H1 (cell line): ENCODE measurements around the gene MYPOP. TPM values are rescaled to one million over a fixed set of nuclear protein-coding genes. Genes with fewer than 3 reads are reported as not detected.

ENCODE experiments used
- CTCF ChIA-PET: fragments of 300-600 bp; sonication (Branson Sonifier 250); formaldehyde crosslinking; loops from one replicate; lab custom pipeline; 2021; ENCODE audit not compliant: partially characterized antibody; lab: Charles Lee
- POLR2A ChIA-PET: fragments of 300-600 bp; sonication (Branson Sonifier 250); formaldehyde crosslinking; loops from one replicate; lab custom pipeline; 2021; ENCODE audit warnings: inconsistent platforms; ENCODE audit not compliant: partially characterized antibody; lab: Charles Lee
- DNase-seq, 2 experiments: peaks; one replicate each; pipeline versions ENCODE4 v3.0.0 to v3.0.0-alpha.2; 2010 to 2022; ENCODE audit warnings: low spot score in 2 of 2, low read depth in 1 of 2, mixed read lengths in 1 of 2
- FAIRE-seq: peaks from 2 replicates; lab custom pipeline; 2011; peaks lifted over from hg19 to GRCh38; lab: Jason Lieb, UNC
- H2AFZ ChIP-seq: 2 replicates; pipeline ENCODE4 v1.8.1; 2012; ENCODE audit warnings: low read length, inconsistent platforms
- H2AK5ac ChIP-seq: 2 replicates; pipeline ENCODE4 v1.6.1; 2013; ENCODE audit warnings: low read depth, low read length
- H2BK120ac ChIP-seq: replicated peaks from 2 replicates; pipeline ENCODE3; 2013; ENCODE audit warnings: low read depth, low read length, inconsistent platforms
- H2BK12ac ChIP-seq: 2 replicates; pipeline ENCODE4 v1.6.1; 2013; ENCODE audit warnings: low read depth, low read length
- H2BK15ac ChIP-seq: 2 replicates; pipeline ENCODE4 v1.6.1; 2013; ENCODE audit warnings: low read length
- H2BK20ac ChIP-seq: 2 replicates; pipeline ENCODE4 v1.6.1; 2013; ENCODE audit warnings: low read length
- H2BK5ac ChIP-seq: 2 replicates; pipeline ENCODE4 v1.6.1; 2013; ENCODE audit warnings: low read depth, low read length
- H3K14ac ChIP-seq: 2 replicates; pipeline ENCODE4 v1.6.1; 2013; ENCODE audit warnings: inconsistent platforms; ENCODE audit not compliant: insufficient read length
- H3K18ac ChIP-seq: 2 replicates; pipeline ENCODE4 v1.6.1; 2013; ENCODE audit warnings: low read length; ENCODE audit errors: extremely low read depth
- H3K23ac ChIP-seq: 2 replicates; pipeline ENCODE4 v1.6.1; 2013; ENCODE audit warnings: inconsistent platforms; ENCODE audit not compliant: insufficient read length
- H3K23me2 ChIP-seq: 2 replicates; pipeline ENCODE4 v1.6.1; 2013; ENCODE audit warnings: low read depth, low read length
- H3K27ac ChIP-seq: 2 replicates; pipeline ENCODE4 v1.6.1; 2011; ENCODE audit warnings: low read depth, low read length, inconsistent platforms
- H3K27me3 ChIP-seq, 4 experiments: replicated peaks in 1 of 4; 1 replicate in 1 of 4; 2 replicates in 3 of 4; pipeline versions ENCODE4 v1.6.1 to v1.8.1; 2011 to 2013; ENCODE audit warnings: low read length in 3 of 4, mild to moderate bottlenecking in 3 of 4, inconsistent platforms in 2 of 4, mixed read lengths in 2 of 4, moderate library complexity in 1 of 4; ENCODE audit not compliant: control insufficient read depth in 3 of 4, insufficient read depth in 3 of 4; ENCODE audit errors: extremely low read depth in 1 of 4
- H3K36me3 ChIP-seq, 4 experiments: 2 replicates each; pipeline versions ENCODE4 v1.6.1 to v1.8.1; 2011 to 2013; ENCODE audit warnings: mild to moderate bottlenecking in 4 of 4, low read length in 3 of 4, moderate library complexity in 2 of 4, control low read depth in 1 of 4, inconsistent platforms in 1 of 4; ENCODE audit not compliant: insufficient read depth in 4 of 4, control insufficient read depth in 2 of 4
- H3K4ac ChIP-seq: replicated peaks from 2 replicates; pipeline ENCODE3; 2013; ENCODE audit warnings: low read length, low read depth, mixed read lengths, inconsistent platforms; ENCODE audit not compliant: insufficient read length
- H3K4me1 ChIP-seq, 4 experiments: replicated peaks in 1 of 4; 1 replicate in 1 of 4; 2 replicates in 3 of 4; pipeline versions ENCODE4 v1.6.1 to v1.8.1; 2011 to 2013; ENCODE audit warnings: low read length in 3 of 4, inconsistent platforms in 2 of 4, mixed read lengths in 1 of 4; ENCODE audit not compliant: insufficient read depth in 4 of 4, control insufficient read depth in 3 of 4
- H3K4me2 ChIP-seq, 2 experiments: 2 replicates each; pipeline versions ENCODE4 v1.6.1 to v1.8.1; 2011 to 2013; ENCODE audit warnings: low read depth in 2 of 2, low read length in 2 of 2, control low read depth in 1 of 2, inconsistent platforms in 1 of 2, mild to moderate bottlenecking in 1 of 2; ENCODE audit not compliant: insufficient read depth in 1 of 2
- H3K4me3 ChIP-seq, 4 experiments: fragments of 200-600, 300-600 bp in 1 of 4; sonication (generic), shearing (Covaris generic), sonication (Bioruptor Twin) in 1 of 4; 2 replicates each; pipeline versions ENCODE4 v1.5.1 to v1.8.1; 2011 to 2016; ENCODE audit warnings: low read length in 4 of 4, low read depth in 3 of 4, control low read depth in 2 of 4, inconsistent platforms in 2 of 4, mild to moderate bottlenecking in 2 of 4, mixed read lengths in 1 of 4, moderate library complexity in 1 of 4; ENCODE audit not compliant: insufficient read depth in 2 of 4; ENCODE audit errors: extremely low read depth in 1 of 4
- H3K56ac ChIP-seq: replicated peaks from 2 replicates; pipeline ENCODE3; 2013; ENCODE audit warnings: low read depth, mild to moderate bottlenecking, mixed read lengths, low read length, inconsistent platforms; ENCODE audit not compliant: insufficient read length
- H3K79me1 ChIP-seq: 2 replicates; pipeline ENCODE4 v1.6.1; 2013; ENCODE audit warnings: low read depth, low read length, control low read depth
- H3K79me2 ChIP-seq, 2 experiments: 2 replicates each; pipeline versions ENCODE4 v1.6.1 to v1.8.1; 2012 to 2013; ENCODE audit warnings: low read length in 2 of 2, mild to moderate bottlenecking in 2 of 2, inconsistent platforms in 1 of 2; ENCODE audit not compliant: insufficient read depth in 2 of 2, control insufficient read depth in 1 of 2
- H3K9ac ChIP-seq, 4 experiments: replicated peaks in 1 of 4; 1 replicate in 1 of 4; 2 replicates in 3 of 4; pipeline versions ENCODE4 v1.6.1 to v1.8.1; 2011 to 2013; ENCODE audit warnings: low read depth in 3 of 4, low read length in 3 of 4, control low read depth in 2 of 4, mild to moderate bottlenecking in 2 of 4, moderate library complexity in 2 of 4, inconsistent platforms in 1 of 4; ENCODE audit errors: extremely low read depth in 1 of 4
- H3K9me3 ChIP-seq, 2 experiments: 2 replicates each; pipeline versions ENCODE4 v1.6.1 to v1.8.1; 2012 to 2013; ENCODE audit warnings: mild to moderate bottlenecking in 2 of 2, moderate library complexity in 2 of 2, control low read depth in 1 of 2, inconsistent platforms in 1 of 2, low read depth in 1 of 2, low read length in 1 of 2, mixed read lengths in 1 of 2; ENCODE audit not compliant: insufficient read depth in 2 of 2
- H4K20me1 ChIP-seq, 2 experiments: replicated peaks in 1 of 2; 2 replicates each; pipeline versions ENCODE3 to v1.8.1; 2011 to 2013; ENCODE audit warnings: inconsistent platforms in 2 of 2, low read length in 2 of 2, mild to moderate bottlenecking in 1 of 2; ENCODE audit not compliant: insufficient read depth in 2 of 2, control insufficient read depth in 1 of 2
- H4K5ac ChIP-seq: 2 replicates; pipeline ENCODE4 v1.6.1; 2013; ENCODE audit warnings: low read length, low read depth, mixed read lengths, inconsistent platforms; ENCODE audit not compliant: insufficient read length
- H4K8ac ChIP-seq: 2 replicates; pipeline ENCODE4 v1.8.0; 2013; ENCODE audit warnings: mild to moderate bottlenecking, moderate library complexity, low read length, inconsistent platforms; ENCODE audit not compliant: insufficient read depth; ENCODE audit errors: extremely low read depth
- H4K91ac ChIP-seq: replicated peaks from 2 replicates; pipeline ENCODE3; 2013; ENCODE audit warnings: low read length, mixed read lengths, inconsistent platforms; ENCODE audit not compliant: insufficient read length
- ASH2L ChIP-seq: fragments of 200-600, 300-600 bp; sonication (generic); IDR thresholded peaks from one replicate; pipeline ENCODE4 v1.7.1; 2017; ENCODE audit warnings: low read length
- BACH1 ChIP-seq: IDR thresholded peaks from 2 replicates; pipeline ENCODE4 v1.6.1; 2012; ENCODE audit warnings: low read length, improper control_type of control experiment
- CBX5 ChIP-seq: fragments of 300-800, 300-1000 bp; sonication (generic); IDR thresholded peaks from 2 replicates; pipeline ENCODE4 v1.7.1; 2016; ENCODE audit warnings: antibody characterized with exemption, low read length, low read depth
- CHD1 ChIP-seq: IDR thresholded peaks from 2 replicates; pipeline ENCODE4 v1.6.1; 2012; ENCODE audit warnings: low read depth, low read length, improper control_type of control experiment
- KDM5A ChIP-seq: fragments of 200-600 bp; IDR thresholded peaks from 2 replicates; pipeline ENCODE4 v1.7.1; 2012; ENCODE audit warnings: mild to moderate bottlenecking, low read length, inconsistent platforms, mixed read lengths
- RFX5 ChIP-seq: IDR thresholded peaks from 2 replicates; pipeline ENCODE4 v1.6.1; 2011; ENCODE audit warnings: low read depth, low read length, improper control_type of control experiment, borderline replicate concordance
- SIX5 ChIP-seq: IDR thresholded peaks from 2 replicates; pipeline ENCODE4 v1.6.1; 2011; ENCODE audit warnings: mild to moderate bottlenecking, low read depth, low read length
- SRF ChIP-seq: IDR thresholded peaks from 2 replicates; pipeline ENCODE4 v1.6.1; 2011; ENCODE audit warnings: mild to moderate bottlenecking, low read depth, low read length, moderate library complexity
- TAF7 ChIP-seq: optimal IDR thresholded peaks from 2 replicates; pipeline ENCODE3; 2011; ENCODE audit warnings: low read depth, mild to moderate bottlenecking, inconsistent platforms, low read length, moderate library complexity, borderline replicate concordance
- TCF12 ChIP-seq: IDR thresholded peaks from 2 replicates; pipeline ENCODE4 v1.6.1; 2011; ENCODE audit warnings: low read depth, mild to moderate bottlenecking, low read length
- WGBS, 2 experiments: shearing (Covaris generic) in 1 of 2; methylation state at CpG; one replicate each; pipeline versions ENCODE4 v1.1.6 to v1.1.7; 2013 to 2015; ENCODE audit warnings: low lambda C conversion rate in 2 of 2, mixed read lengths in 2 of 2, inconsistent platforms in 1 of 2, low coverage in 1 of 2, missing lambda C conversion rate in 1 of 2; ENCODE audit not compliant: insufficient replicate concordance in 2 of 2, insufficient coverage in 1 of 2, insufficient read length in 1 of 2; ENCODE audit errors: extremely low coverage in 1 of 2, missing lambda C conversion rate in 1 of 2; 5-methylcytosine and 5-hydroxymethylcytosine counted together
- polyA plus RNA-seq, 7 experiments: library from polyadenylated mRNA; depleted of rRNA in 3 of 7; stranded (reverse) in 5 of 7; unstranded in 2 of 7; fragments of >200 nt in 5 of 7; fragments of 200-250 nt in 2 of 7; gene quantifications; 1 replicate in 5 of 7; 2 replicates in 1 of 7; 4 replicates in 1 of 7; pipeline versions ENCODE4 v1.2.1 to v1.2.3, GENCODE V29; 2011 to 2013; ENCODE audit warnings: missing spikeins in 2 of 7, mixed read lengths in 2 of 7
- total RNA-seq: library from RNA; stranded (reverse); fragmentation: NEBNext Ultra II Directional; extraction: Animal tissue kit (Norgen Biotek cat#: 25700); gene quantifications from 2 replicates; pipeline ENCODE4 v1.2.1, GENCODE V29; 2021
- TF ChIP-seq, protein P1 (sequence below): IDR thresholded peaks from 2 replicates; pipeline ENCODE4 v1.6.1; 2012; ENCODE audit warnings: low read length, inconsistent platforms
- TF ChIP-seq, protein P2 (sequence below): IDR thresholded peaks from 2 replicates; pipeline ENCODE4 v1.6.1; 2011; ENCODE audit warnings: low read length, improper control_type of control experiment

MYPOP gene
- total and polyA plus RNA-seq, 2 of the 8 experiments (the other 6 are each of a cell fraction or from before 2014, with no cell fraction given): 3.2 to 11.1 TPM

DNA sequence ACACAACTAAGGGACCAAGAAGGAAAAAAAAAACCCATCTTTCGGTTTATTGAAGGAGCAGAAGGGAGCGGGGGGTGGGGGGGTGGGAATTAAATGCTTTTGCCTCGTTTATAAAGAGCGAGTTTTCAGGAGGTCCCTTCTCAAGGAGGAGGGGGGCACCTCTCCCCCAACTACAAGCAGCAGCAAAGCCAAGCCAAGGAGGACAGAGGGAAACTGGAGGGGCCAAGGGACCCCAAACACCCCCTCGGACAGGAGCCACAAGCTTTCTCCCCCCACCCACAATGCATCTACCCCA, 18.9 kb downstream of the MYPOP start:
- Histone ChIP-seq H3K27ac (no peak overlapping the region), H3K4me3 (0 out of 8 replicates have a peak overlapping the region, but pooled peaks of 1 of the 4 experiments have one; percentile 16), H2BK20ac (no peak overlapping the region), H3K4me2 (peak overlapping the region in 1 of 2 experiments; percentile 42; a peak in 1 of 4 replicates), H2AK5ac (no peak overlapping the region), H3K27me3 (no peaks in the 10 kb centered on the region), H3K79me1 (0 out of 2 replicates have a peak, but pooled peaks cover 2% of the 10 kb centered on the region), H3K14ac (no peak overlapping the region), H2BK15ac (no peak overlapping the region), H3K36me3 (peaks cover 0 to 7% (median 0%) of the 10 kb centered on the region in 4 experiments; a peak in 1 of 8 replicates), H3K4me1 (peaks cover 6 to 28% (median 18%) of the 10 kb centered on the region in 4 experiments), H3K9ac (no peak overlapping the region), H4K20me1 (peaks cover 3 to 12% of the 10 kb centered on the region in 2 experiments), H3K18ac (no peak overlapping the region), H3K79me2 (no peaks in the 10 kb centered on the region; a peak in 1 of 4 replicates), H3K56ac (no peak overlapping the region), H2BK120ac (no peak overlapping the region), H3K9me3 (no peaks in the 10 kb centered on the region), H3K23ac (no peak overlapping the region), H4K5ac (no peak overlapping the region), H2BK12ac (no peak overlapping the region), H3K4ac (no peak overlapping the region), H4K91ac (no peak overlapping the region), H2AFZ (no peak overlapping the region), H4K8ac (no peak overlapping the region), H3K23me2 (peaks cover 11% of the 10 kb centered on the region; the same call in 1 of the 2 replicates), H2BK5ac (no peak overlapping the region)
- ChIA-PET POLR2A (interaction anchor here (9.8 kb wide), 1 partner anchor 15 kb away, joined by 277 read pairs; the partner anchor contains the start of genes FOXA3 and SYMPK), CTCF (interaction anchor here (0.6 to 10.7 kb wide), 8 partner anchors 9 to 195 kb away, joined by 3 to 208 read pairs (median 4); partner anchors contain the start of genes FOXA3 and SYMPK)
- no CpG with 5 or more reads among the region's 5 CpGs for WGBS, 2 experiments
- DNase-seq (no peak), FAIRE-seq (no peak)
- no peak for TF ChIP-seq TAF7
- no peak for TF ChIP-seq ASH2L
- TF ChIP-seq CHD1: no peak
- no peak for TF ChIP-seq RFX5
- no peak for TF ChIP-seq TCF12
- TF ChIP-seq SRF: no peak
- no peak for TF ChIP-seq BACH1
- no peak for TF ChIP-seq SIX5
- TF ChIP-seq, protein P1, sequence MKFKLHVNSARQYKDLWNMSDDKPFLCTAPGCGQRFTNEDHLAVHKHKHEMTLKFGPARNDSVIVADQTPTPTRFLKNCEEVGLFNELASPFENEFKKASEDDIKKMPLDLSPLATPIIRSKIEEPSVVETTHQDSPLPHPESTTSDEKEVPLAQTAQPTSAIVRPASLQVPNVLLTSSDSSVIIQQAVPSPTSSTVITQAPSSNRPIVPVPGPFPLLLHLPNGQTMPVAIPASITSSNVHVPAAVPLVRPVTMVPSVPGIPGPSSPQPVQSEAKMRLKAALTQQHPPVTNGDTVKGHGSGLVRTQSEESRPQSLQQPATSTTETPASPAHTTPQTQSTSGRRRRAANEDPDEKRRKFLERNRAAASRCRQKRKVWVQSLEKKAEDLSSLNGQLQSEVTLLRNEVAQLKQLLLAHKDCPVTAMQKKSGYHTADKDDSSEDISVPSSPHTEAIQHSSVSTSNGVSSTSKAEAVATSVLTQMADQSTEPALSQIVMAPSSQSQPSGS: no peak
- TF ChIP-seq, protein P2, sequence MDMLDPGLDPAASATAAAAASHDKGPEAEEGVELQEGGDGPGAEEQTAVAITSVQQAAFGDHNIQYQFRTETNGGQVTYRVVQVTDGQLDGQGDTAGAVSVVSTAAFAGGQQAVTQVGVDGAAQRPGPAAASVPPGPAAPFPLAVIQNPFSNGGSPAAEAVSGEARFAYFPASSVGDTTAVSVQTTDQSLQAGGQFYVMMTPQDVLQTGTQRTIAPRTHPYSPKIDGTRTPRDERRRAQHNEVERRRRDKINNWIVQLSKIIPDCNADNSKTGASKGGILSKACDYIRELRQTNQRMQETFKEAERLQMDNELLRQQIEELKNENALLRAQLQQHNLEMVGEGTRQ: no peak
- TF ChIP-seq CBX5: no peak
- no peak for TF ChIP-seq KDM5A
